Omental fat pad (tissue), 4 donors: ENCODE measurements around the gene IFNA17. TPM values are rescaled to one million over a fixed set of nuclear protein-coding genes. Genes with fewer than 3 reads are reported as not detected.

ENCODE experiments used
- ATAC-seq: fragments of 150-250 bp; one replicate; pipeline ENCODE4 v1.9.1; 2016; ENCODE audit warnings: mild to moderate bottlenecking, moderate library complexity; ENCODE audit not compliant: low FRiP score
- DNase-seq: peaks from one replicate; pipeline ENCODE4 v3.0.0-alpha.2; 2019; ENCODE audit warnings: low spot score
- total RNA-seq, 4 donors: library from RNA; depleted of rRNA; stranded (reverse); fragments of >200 nt; gene quantifications; one replicate each; pipeline ENCODE4 v1.1.0, GENCODE V29; 2016
- TF ChIP-seq, protein P1 (sequence below), 3 donors: fragments of 450-650 bp; IDR thresholded peaks; one replicate each; pipeline ENCODE4 v1.5.1; 2016 to 2017; ENCODE audit warnings: antibody characterized with exemption in 3 of 3, mild to moderate bottlenecking in 3 of 3, moderate library complexity in 2 of 3

The IFNA17 gene
- not detected for total RNA-seq

DNA sequence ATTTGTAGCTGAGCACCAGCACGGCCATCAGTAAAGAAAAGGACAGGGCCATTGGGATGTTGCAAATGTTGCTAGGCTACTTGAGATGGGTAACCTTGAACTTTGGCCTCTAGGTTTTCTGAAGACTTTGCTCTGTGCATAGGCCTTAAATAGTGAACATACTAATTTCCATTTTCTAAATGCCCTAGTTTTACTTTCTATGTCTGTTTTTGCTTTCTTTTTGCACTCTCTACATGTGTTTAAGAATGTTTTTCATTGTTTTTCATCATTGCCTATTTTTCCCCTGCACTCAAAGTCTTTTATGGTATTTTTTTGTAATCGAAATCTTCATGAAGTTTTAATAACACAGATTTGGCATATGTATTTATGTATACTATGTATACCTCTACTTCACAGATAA, at the start of gene IFNA17:
TSS of gene IFNA17 (minus strand) at position 101 of the 400 bp plus-strand sequence. CDS start at position 52, 49 bp downstream.
- ATAC-seq = no peak
- no peak for DNase-seq
- TF ChIP-seq, protein P1, sequence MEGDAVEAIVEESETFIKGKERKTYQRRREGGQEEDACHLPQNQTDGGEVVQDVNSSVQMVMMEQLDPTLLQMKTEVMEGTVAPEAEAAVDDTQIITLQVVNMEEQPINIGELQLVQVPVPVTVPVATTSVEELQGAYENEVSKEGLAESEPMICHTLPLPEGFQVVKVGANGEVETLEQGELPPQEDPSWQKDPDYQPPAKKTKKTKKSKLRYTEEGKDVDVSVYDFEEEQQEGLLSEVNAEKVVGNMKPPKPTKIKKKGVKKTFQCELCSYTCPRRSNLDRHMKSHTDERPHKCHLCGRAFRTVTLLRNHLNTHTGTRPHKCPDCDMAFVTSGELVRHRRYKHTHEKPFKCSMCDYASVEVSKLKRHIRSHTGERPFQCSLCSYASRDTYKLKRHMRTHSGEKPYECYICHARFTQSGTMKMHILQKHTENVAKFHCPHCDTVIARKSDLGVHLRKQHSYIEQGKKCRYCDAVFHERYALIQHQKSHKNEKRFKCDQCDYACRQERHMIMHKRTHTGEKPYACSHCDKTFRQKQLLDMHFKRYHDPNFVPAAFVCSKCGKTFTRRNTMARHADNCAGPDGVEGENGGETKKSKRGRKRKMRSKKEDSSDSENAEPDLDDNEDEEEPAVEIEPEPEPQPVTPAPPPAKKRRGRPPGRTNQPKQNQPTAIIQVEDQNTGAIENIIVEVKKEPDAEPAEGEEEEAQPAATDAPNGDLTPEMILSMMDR (IDR thresholded peaks at IDR 0.05) = no peak

DNA sequence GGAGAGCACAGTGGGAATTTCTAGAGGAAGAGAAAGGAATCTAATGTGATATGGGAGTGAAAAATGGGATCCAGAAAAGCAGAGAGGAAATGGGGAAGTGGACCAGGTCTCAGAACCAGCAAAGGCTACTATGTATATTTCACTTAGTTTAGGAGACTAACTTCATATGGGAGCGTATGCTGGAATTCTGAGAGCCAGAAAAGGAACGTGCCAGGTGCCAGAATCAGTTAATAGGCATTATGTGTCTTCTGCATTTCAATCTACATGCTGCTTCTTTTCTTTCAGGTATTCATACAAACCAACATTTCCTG, 40.3 kb upstream of the IFNA17 start:
- no peak for DNase-seq
- ATAC-seq = no peak
- TF ChIP-seq, protein P1 (IDR thresholded peaks at IDR 0.05) = no peak

- TF ChIP-seq, protein P1 (IDR thresholded peaks at IDR 0.05) = no peak
- ATAC-seq = no peak
- no peak for DNase-seq
Observed at GRCh38 chr9:21267485-21268346, 39.7 kb upstream of the IFNA17 start.

DNA sequence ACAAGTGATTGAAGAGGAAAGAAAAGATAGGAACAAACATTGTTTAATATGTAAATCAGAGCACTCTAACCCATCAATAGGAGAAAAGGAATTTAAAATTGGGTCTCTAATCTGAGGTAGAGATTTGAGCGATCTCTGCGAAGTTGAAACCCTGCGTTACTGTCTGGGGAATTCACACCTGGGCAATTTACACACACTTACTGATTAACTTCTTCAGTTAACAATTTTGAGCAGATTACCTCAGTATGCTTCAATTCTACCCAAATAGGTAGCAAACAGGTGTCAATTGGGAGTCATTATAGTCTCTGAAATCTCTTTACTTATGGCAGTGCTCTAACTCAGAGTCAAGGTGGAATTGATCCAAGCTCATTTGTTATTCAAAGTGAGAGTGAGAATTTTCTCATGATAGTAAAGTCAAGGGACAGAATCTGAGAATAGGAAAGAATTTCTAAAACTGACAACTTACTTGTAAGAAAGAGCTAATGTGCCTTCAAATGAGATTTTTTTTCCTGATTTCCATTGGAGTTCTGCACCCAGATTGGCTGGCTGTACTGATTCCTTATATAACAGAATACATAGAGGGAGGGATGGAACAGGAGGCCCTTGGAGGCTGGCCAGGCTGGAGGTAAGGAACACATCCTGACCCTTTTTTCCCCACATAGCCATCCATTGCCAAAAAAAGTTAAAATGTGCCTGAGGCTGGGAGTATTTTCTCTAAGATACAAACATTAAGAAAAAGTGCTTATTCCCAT, 38.9 kb upstream of the IFNA17 start:
- no peak for ATAC-seq
- TF ChIP-seq, protein P1 (IDR thresholded peaks at IDR 0.05) = no peak
- no peak for DNase-seq

- no peak for DNase-seq
- TF ChIP-seq, protein P1 (IDR thresholded peaks at IDR 0.05) = no peak
- no peak for ATAC-seq
Observed at GRCh38 chr9:21265421-21266189, 37.6 kb upstream of the IFNA17 start.

DNA sequence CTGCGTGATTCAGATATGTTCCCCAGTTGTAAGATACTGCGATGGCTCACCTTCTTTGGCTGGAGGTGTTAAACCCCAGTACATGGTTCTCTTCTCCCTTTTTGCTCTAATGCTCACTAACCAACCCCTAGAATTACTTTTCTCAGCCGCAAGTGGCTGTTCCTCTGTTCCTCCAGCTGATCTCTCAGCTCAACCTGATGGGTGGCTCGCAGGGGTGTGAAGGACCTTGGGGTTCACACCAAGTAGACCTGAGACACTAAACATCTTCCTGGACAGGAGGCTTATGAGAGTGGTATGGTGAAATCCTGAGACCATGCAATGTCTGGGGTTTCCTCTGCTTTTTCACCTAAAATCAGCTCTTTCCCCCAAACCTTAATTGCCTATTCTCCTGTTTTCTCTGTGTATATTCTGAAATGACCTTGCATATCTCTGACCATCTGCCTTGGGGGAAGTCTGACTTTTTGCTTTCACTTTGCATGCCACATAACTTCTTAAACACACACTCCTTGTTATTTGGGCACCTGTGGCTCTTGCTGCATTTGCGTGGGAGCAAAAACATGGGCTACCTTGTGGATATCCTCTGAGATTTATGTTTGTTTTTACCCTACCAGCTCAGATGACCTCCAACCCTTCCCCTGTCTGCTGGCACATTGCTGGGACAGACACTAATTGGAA, 27.7 kb upstream of the IFNA17 start:
- ATAC-seq (no peak), DNase-seq (no peak)
- TF ChIP-seq, protein P1 (IDR thresholded peaks at IDR 0.05) = no peak
